Activated T-cell treated with anti-CD3 and anti-CD28 coated beads for 24 hours (primary cell): ENCODE data around the gene SLC5A1.
"Not testable (repeated sequence)": the region's sequence is repeated elsewhere in the genome, so short reads cannot be mapped to it uniquely, and the experiment has no call there.

ENCODE experiments used
- DNase-seq: peaks from one replicate; pipeline ENCODE4 v3.0.0-alpha.2; 2020; ENCODE audit warnings: low read depth

The SLC5A1 gene

DNA sequence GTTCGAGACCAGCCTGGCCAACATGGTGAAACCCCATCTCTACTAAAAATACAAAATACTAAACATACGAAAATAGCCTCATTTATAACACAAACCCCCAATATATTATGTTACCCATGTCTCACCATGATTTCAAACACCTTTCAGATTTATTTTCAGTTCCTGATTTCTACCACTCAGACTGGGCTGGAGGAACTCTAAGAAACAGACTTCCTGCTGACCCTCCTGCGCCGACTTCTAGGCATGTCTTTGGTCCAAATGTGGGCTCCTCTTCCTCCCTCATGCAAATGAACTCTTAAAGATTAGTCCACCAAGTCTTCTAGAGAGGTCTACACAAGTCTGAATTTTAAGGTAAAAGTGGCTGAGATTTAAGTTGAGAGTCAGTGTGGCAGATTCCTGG lies 105.3 kb downstream of the SLC5A1 start:
- not testable (repeated sequence) for DNase-seq

- DNase-seq: not testable (repeated sequence)
Measured at GRCh38 chr22:32150647-32151046, 107.6 kb downstream of the SLC5A1 start.

- DNase-seq: not testable (repeated sequence)
Measured at GRCh38 chr22:32151641-32152040, 108.6 kb downstream of the SLC5A1 start.

DNA sequence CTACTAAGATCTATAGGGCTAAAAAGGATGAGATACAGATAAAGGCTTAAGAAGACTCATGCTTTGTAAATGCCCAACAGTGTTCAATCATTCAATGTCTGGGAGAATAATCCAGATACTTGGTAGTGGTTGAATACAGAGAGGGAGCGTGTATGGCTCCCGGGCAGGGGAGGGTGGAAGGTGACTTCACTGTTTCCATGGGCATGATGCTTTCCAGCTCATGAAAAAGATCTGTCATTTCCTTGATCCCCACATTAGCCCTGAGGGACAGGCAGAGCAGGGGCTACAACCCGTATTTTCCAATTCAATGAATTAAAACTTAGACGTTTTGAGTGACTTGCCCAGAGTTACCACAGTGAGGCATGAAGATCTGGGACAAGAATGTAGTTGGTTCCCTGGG lies 111.7 kb downstream of the SLC5A1 start:
- DNase-seq: not testable (repeated sequence)

- DNase-seq: not testable (repeated sequence)
Measured at GRCh38 chr22:32157632-32158031, 114.6 kb downstream of the SLC5A1 start.

DNA sequence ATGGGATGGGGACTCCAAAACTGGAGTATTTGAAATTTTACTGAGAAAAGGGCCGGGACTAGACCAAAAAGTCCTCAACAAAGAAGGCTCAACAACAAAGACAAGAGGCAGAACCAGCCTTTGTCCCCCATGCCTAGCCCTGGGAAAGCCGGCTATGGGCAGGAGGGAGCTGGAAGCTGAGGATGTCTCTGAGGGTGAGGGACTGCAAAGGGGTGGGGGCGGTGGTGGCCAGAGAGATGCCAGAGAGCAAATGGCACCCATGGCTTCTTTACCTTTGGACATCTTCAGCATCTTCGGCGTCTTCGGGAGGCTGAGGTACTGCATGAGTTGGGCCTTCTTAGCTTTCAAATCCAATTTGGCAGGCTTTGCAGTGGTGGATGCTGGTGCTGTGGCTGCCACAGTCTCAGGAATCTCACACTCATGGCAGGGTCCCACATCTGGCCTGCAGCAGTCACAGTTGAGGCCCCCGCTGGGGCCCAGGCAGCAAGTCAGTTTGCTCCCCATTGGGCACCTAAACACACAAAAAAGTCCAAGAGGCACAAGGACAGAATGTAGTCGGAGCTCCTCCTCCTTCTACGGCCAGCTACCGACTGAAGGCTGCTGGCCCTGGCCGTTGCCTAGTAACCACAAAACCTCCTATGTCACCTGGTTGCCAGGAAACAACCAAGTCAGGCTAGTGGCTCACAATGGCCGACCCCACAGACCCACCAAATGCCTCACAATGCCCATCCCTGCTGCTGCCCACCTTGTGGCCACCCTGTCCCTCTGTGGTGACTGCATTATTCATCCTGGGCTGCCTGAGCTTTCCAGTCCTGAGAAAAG lies 115.9 kb downstream of the SLC5A1 start, which contains the start of gene C22orf42:
Gene C22orf42, minus strand, starts transcription at position 592 of the 822 bp plus-strand sequence. Its CDS starts 88 bp downstream, at position 504.
- no peak for DNase-seq

DNA sequence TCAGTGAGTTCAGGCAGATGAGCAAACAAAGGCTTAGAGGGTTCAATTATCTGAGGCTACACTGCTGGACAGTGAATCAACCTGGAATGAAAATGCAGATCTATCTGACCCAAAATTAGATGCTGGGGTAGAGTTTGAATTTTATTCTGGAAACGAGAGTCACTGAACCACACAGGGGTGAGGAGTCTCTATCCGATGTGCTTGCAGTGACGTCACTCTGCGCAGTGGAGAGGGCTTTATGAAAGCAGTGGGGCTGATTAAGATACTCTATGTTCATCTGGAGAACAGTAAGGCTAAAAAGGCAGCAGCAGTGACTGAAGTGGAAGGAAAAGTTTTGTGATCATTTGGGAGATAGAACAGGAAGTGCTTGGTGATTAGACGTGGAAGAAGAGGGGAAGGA lies 117.3 kb downstream of the SLC5A1 start:
- not testable (repeated sequence) for DNase-seq
